GM18868 (cell line): ENCODE data around the gene GMIP.
"Not testable (repeated sequence)": the region's sequence is repeated elsewhere in the genome, so short reads cannot be mapped to it uniquely, and the experiment has no call there.

Experiments used
- ATAC-seq: cut with Tn5 transposase; IDR thresholded peaks from one replicate; pipeline ENCODE4 v1.9.1; 2021; ENCODE audit warnings: mild to moderate bottlenecking, moderate library complexity; ENCODE audit not compliant: unreplicated experiment

The GMIP gene, protein sequence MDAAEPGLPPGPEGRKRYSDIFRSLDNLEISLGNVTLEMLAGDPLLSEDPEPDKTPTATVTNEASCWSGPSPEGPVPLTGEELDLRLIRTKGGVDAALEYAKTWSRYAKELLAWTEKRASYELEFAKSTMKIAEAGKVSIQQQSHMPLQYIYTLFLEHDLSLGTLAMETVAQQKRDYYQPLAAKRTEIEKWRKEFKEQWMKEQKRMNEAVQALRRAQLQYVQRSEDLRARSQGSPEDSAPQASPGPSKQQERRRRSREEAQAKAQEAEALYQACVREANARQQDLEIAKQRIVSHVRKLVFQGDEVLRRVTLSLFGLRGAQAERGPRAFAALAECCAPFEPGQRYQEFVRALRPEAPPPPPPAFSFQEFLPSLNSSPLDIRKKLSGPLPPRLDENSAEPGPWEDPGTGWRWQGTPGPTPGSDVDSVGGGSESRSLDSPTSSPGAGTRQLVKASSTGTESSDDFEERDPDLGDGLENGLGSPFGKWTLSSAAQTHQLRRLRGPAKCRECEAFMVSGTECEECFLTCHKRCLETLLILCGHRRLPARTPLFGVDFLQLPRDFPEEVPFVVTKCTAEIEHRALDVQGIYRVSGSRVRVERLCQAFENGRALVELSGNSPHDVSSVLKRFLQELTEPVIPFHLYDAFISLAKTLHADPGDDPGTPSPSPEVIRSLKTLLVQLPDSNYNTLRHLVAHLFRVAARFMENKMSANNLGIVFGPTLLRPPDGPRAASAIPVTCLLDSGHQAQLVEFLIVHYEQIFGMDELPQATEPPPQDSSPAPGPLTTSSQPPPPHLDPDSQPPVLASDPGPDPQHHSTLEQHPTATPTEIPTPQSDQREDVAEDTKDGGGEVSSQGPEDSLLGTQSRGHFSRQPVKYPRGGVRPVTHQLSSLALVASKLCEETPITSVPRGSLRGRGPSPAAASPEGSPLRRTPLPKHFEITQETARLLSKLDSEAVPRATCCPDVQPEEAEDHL

DNA sequence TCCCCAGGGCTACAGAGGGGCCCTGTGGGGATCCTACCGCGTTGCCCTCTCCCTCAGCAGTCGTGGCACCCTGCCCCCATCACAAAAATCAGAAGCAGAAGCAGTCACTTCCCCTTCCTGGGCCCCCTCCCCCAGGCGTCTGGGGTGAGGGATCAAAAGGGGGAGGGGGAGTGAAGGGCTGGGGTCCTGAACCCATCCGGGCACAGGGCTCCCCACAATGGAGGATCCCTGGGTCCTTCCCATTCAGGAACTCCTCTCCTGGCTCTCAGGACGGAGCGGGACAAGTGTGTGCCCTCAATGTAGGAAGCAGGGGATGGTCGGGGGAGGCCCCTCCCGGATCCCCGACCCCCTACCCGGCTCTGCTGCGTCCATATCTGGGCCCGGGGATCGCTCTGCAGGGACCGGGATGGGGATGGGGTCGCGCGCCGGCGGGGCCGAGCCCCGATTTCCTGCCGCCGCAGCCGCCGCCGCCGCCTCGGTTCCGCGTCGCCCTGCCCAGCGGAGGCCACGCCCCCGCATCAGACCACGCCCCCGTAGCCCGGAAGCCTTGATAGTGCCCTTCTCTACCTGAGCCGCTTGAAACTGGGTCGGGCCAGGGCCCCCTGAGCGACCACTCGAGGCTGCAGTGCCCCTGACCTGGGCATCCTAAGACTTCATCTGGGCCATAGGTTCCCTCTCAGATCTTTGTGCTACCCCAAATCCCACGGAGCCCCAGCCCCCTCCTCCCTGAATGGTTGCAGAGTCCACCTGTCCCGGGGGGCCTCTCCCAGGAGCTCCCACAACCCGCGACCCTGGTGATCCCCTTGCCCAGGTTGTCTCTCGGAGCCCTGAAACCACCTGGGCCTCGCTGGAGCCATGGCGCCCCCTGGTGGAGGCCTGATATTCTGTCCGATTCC, at the start of gene GMIP:
TSS of gene GMIP (minus strand) at position 500 of the 896 bp plus-strand sequence. CDS start at position 372, 128 bp downstream.
- peak; percentile 76 for ATAC-seq

DNA sequence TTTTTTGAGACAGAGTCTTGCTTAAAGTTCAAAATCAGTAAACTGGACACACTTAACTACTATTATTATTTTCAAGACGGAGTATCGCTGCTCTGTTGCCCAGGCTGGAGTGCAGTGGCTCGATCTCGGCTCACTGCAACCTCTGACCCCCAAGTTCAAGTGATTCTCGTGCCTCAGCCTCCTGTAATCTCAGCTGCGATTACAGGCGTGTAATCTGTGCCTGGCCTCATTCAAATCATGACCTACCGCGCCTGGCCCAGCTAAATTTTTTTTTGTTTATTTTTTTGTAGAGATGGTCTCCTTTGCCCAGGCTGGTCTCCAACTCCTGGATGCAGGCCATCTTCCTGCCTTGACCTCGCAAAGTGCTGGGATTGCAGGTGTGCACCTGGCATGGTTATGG, 48.2 kb upstream of the GMIP start:
- no peak for ATAC-seq

DNA sequence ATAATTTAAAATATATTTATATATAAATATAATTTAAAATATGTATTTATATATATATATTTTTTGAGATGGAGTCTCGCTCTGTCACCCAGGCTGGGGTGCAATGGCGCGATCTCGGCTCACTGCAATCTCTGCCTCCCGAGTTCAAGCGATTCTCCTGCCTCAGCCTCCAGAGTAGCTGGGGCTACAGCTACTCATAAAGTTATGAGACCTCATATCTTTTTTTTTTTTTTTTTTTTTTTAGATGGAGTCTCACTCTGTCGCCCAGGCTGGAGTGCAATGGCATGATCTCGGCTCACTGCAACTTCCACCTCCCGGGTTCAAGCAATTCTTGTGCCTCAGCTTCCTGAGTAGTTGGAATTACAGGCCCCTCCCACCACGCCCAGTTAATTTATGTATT, 45.6 kb upstream of the GMIP start:
- ATAC-seq: not testable (repeated sequence)

DNA sequence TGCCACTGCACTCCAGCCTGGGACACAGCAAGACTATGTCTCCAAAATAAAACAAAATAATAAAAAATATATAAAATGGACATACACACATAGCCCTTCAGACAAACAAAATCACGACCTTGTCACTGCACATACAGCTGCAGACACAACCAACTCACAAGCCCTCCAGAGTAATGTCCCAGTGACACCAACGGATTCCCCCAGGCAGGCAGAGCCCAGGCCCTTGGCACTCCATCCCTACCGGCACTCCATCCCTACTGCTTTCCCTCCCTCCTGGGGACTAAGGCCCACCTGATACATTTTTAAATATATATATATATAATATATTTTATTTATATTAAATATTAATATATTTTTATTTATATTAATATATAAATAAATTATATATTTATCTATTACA, 43.6 kb upstream of the GMIP start:
- no peak for ATAC-seq

DNA sequence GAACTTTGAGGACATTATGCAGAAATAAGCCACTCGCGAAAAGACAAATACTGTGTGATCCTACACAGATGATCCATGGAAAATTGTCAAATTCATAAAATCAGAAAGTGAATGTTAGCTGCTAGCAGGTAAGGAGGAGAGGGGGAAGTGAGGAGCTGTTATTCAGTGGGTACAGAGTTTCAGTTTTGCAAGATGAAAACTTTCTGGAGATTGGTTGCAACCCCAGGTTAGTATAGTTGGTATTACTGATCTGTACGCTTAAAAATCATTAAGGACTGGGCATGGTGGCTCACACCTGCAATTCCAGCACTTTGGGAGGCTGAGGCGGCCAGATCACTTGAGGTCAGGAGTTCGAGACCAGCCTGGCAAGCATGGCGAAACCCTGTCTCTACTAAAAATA, 43.1 kb upstream of the GMIP start:
- no peak for ATAC-seq

DNA sequence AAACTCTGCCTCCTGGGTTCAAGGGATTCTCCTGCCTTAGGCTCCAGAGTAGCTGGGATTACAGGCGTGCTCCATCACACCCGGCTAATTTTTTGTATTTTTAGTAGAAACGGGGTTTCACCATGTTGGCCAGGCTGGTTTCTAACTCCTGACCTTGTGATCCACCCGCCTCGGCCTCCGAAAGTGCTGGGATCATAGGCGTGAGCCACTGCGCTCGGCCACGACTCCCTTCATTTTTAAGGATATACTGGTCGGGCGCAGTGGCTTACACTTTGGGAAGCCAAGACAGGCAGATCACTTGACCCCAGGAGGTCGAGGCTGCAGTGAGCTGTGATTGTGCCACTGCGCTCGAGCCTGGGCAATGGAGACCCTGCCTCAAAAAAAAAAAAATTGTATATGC, 42.7 kb upstream of the GMIP start:
- not testable (repeated sequence) for ATAC-seq

DNA sequence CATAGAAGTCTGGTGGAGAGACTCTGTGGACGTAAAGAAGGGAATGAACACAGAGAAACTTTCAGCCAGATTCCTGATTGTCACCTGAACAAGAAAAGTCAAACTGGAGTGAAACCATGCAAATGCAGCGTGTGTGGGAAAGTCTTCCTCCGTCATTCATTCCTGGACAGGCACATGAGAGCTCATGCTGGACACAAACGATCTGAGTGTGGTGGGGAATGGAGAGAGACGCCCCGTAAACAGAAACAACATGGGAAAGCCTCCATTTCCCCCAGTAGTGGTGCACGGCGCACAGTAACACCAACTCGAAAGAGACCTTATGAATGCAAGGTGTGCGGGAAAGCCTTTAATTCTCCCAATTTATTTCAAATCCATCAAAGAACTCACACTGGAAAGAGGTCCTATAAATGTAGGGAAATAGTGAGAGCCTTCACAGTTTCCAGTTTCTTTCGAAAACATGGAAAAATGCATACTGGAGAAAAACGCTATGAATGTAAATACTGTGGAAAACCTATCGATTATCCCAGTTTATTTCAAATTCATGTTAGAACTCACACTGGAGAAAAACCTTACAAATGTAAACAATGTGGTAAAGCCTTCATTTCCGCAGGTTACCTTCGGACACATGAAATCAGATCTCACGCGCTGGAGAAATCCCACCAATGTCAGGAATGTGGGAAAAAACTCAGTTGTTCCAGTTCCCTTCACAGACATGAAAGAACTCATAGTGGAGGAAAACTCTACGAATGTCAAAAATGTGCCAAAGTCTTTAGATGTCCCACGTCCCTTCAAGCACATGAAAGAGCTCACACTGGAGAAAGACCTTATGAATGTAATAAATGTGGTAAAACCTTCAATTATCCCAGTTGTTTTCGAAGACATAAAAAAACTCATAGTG, 36.0 kb upstream of the GMIP start:
- ATAC-seq: no peak

DNA sequence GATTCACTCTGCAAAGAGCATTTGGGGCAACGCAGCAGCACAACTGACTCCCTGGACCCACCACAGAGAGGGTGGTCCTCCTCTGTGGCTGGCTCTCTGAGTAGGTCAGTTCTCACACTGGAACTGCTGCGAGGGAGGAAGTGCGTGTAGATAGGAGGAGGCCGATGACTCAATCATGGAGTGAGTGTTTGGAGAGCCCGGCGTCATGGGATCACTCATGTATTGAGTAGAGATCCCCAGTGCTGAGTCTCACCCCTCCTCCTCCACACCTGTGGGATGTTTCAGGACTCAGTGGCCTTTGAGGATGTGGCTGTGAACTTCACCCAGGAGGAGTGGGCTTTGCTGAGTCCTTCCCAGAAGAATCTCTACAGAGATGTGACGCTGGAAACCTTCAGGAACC, 34.1 kb upstream of the GMIP start:
- no peak for ATAC-seq

DNA sequence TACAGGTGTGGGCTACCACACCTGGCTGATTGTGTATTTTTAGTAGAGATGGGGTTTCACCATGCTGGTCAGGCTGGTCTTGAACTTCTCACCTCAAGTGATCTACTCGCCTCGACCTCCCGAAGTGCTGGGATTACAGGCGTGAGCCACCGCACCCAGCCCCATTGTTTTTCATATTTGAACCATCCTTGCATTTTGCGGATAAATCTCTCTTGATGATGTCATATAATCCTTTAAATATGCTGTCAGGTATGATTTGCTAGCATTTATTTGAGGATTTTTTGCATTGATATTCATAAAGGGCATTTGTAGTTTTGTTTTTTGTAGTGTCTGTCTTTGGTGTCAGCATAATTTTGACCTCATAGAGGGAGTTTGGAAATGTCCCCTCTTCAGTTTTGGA, 30.9 kb upstream of the GMIP start:
- ATAC-seq: no peak

DNA sequence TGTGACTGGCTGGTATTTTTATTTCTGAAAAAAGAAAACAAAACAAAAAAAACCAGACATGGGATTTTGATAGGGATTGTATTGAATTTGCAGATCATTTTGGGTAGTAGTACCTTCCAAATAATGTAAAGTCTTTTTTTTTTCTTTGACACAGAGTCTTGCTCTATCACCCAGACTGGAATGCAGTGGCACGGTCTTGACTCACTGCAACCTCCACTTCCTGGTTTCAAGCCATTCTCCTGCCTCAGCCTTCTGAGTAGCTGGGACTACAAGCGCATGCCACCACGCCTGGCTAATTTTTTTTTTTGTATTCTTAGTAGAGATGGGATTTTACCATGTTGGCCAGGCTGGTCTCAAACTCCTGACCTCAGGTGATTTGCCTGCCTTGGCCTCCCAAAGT, 29.4 kb upstream of the GMIP start:
- ATAC-seq: no peak

DNA sequence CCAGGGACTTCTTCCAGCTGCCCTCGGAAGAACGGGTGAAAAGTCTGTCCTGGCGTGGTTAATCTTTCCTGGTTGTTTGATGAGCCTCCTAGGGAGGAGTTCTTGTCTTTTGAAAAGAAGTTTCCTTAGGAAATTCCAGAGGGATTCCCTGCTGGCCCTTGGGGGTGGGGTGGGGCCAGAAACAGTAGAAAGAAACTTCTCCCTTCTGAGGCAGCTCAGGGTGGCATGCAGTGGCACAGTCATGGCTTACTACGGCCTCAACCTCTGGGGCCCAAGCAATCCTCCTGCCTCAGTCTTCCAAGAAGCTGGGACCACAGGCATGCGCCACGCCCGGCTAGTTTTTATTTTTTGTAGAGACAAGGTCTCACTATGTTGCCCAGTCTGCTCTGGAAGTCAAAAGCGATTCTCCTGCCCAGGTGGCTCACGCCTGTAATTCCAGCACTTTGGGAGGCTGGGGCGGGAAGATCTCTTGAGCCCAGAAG, 26.7 kb upstream of the GMIP start:
- no peak for ATAC-seq

DNA sequence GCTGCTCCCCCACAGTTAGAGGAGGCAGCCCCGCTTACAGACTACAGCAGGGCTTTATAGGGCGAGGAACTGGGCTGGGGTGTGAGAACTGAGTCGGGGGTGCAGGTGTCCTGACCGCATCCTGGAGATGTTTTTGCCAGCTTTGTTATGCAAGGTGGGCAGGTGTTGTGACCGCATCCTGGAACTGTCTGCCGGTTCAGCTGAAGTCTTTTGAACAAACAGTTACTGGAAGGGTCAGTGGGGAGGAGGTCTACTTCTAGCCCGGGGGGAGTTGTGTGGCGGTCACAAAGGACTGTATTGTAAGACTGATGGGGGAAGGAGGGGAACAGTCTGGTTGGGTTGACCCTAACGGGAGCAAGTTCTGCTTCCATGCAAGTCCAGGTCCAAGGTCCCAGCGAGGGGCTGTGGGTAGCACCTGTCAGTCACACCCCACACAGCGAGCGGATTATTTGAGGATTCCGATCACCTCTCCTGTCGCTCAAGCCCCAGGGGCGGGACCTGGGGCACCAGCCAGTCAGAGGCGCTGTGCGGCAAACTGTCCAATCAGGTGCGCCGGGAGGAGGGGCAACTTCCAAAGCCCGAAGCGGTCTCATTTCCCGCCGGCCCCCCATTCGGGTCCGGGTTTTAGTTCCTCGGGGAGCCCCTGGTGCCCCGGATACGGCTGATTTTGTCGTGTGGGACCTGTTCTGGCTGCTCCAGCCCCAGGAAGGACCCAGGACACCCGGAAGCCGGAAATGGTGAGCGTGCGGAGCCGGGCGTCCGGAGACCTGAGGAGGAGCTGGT, 25.0 kb upstream of the GMIP start, which contains the start of gene ZNF101:
TSS of gene ZNF101 (plus strand) at position 610 of the 783 bp plus-strand sequence. CDS start at position 735, 125 bp downstream.
- peak; percentile 73 for ATAC-seq

DNA sequence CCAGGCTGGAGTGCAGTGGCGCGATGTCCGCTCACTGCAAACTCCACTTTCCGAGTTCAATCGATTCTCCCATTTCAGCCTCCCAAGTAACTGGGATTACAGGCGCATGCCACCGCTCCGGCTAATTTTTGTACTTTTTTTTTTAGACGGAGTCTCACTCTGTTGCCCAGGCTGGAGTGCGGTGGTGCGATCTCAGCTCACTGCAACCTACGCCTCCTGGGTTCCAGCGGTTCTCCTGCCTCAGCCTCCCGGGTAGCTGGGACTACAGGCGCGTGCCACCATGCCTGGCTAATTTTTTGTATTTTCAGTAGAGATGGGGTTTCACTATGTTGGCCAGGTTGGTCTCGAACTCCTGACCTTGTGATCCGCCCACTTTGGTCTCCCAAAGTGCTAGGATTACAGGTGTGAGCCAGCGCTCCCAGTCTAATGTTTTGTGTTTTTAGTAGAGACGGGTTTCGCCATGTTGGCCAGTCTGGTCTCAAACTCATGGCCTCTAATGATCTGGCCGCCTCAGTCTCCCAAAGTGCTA, 22.0 kb upstream of the GMIP start:
- not testable (repeated sequence) for ATAC-seq

DNA sequence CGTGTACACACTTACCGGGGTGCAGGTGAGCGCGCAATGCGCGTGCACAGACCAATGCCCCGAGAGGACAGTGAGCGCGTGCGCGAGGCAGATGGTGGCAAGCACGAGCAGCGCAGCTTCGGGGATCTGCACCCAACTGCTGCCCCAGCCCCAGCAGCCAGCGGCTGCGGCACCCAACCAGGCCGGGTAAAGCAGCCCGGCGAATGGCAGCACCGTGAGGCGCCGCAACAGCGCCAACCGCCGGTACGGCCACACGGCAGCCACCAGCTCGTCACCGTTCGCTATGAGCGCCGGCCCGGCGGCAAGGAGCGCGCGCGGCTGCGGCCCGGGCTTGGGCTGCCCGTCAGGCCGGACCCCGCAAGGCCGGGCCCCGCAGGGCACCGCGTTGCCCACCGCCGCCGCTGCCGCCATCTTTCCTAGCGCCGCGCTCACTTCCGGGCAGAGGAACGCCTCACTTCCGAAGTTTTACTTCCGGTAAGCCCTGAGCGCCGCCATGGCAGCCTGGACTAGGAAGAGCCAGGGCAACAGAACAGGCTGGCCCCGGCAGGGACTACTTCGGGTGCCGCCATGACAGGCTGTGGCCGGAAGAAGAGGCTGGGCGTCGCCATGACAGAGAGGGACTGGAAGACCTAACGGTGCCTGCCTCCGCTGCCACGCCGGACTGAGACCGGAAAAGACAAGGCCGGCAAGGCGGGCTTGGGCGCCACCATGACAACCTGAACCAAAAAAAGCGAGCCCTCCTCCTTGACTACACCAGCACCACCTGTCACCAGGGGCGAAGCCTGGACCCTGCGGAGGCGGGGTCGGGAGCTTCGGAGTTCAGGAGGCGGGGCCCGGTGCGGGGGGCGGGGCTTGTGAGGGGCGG, 20.0 kb upstream of the GMIP start, which contains the start of gene ATP13A1:
TSS of gene ATP13A1 (minus strand) at position 421 of the 865 bp plus-strand sequence. CDS start at position 411, 10 bp downstream.
- ATAC-seq: peak; percentile 74

DNA sequence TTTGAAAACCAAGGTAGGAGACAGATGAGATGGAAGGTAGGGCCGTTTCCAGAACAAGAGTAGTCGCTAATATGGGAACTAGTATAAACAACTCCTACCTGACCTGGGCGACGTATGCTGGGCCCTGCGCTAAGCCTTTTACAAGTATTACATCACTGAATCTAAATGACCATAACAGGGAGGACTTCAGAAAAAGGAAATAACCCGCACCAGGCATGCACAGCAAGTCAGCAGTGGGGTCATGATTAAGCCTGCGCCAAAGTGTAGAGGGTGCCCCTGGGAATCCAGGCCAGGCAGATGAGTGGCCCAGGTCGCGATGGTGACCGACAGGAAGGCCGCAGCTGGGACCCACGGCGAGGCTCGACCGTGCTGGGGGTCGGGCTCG, 19.4 kb upstream of the GMIP start:
- no peak for ATAC-seq

DNA sequence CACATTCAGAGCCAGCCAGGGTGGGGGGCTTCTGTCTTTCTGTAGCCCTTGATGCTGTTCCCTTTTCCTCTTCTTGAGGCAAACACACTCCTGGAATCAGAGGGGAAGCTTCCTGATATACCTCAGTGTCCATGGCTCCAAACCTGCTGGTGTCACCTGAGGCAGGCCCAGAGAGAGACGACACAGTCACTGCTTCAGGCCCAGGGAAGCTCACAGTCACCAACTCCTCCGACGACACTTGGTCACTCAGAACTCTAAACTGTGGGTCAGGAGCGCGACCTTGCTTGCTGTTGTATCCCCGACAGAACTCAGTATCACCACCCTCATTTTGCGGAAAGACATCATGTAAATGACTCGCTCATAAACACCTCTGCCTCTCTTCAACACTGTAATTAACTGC, 18.9 kb upstream of the GMIP start:
- ATAC-seq: no peak

DNA sequence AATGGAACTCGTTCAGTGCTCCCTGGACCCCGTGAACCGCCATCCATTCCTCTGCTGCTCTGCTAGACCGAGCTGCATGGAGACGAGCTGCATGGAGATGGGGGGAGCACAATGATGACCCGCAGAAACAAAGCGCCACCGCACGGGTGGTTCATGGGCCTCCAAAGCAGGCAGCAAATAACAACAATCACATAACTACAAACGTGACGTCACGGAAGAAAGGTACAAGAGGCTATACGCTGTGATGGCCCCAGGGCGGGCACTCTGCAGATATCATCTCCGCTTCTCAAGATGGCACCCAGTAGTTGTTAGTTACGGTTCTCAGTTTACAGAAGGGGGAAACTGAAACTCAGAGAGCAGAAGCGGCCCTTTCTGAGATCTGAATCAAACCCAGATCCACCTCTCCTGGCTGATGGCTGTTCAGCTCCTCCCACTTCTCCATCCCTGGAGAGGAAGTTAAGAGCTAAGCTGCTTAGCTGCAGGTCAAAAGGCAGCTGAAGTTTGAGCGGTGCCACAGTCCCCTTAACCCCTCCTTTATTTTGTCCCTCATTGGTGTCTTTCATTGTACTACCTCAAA, 18.3 kb upstream of the GMIP start:
- ATAC-seq: peak; percentile 47
